Activated T-cell treated with anti-CD3 and anti-CD28 coated beads, Interleukin-2, amount 50 U/mL, for 48 hours (primary cell): Measurements from ENCODE around the gene DYRK1B.
"Not testable (repeated sequence)": the region's sequence is repeated elsewhere in the genome, so short reads cannot be mapped to it uniquely, and the experiment has no call there.

Source experiments
- DNase-seq, 2 experiments: peaks; one replicate each; pipeline ENCODE4 v3.0.0-alpha.2; 2020

DYRK1B gene

GRCh38 chr19:39833464-39834286 lies at the start of gene DYRK1B:
TSS of gene DYRK1B (minus strand) at chr19:39834162. CDS start at chr19:39831867, 2,295 bp downstream.
- DNase-seq: peak; percentile 96

GRCh38 chr19:39882645-39883044 lies 48.7 kb upstream of the DYRK1B start:
- DNase-seq: not testable (repeated sequence)

- peak; percentile 71 to 72 for DNase-seq
Observed at GRCh38 chr19:39881495-39882110, 47.6 kb upstream of the DYRK1B start.

GRCh38 chr19:39880241-39880640 lies 46.3 kb upstream of the DYRK1B start:
- not testable (repeated sequence) for DNase-seq

GRCh38 chr19:39879796-39880195 lies 45.8 kb upstream of the DYRK1B start:
- not testable (repeated sequence) for DNase-seq

GRCh38 chr19:39878866-39879265 lies 44.9 kb upstream of the DYRK1B start:
- not testable (repeated sequence) for DNase-seq

- no peak for DNase-seq
Observed at GRCh38 chr19:39878398-39878797, 44.4 kb upstream of the DYRK1B start.

GRCh38 chr19:39877982-39878381 lies 44.0 kb upstream of the DYRK1B start:
- not testable (repeated sequence) for DNase-seq

- peak in 1 of 2 experiments; percentile 42 for DNase-seq
Observed at GRCh38 chr19:39877488-39877887, 43.5 kb upstream of the DYRK1B start.

GRCh38 chr19:39876486-39876885 lies 42.5 kb upstream of the DYRK1B start:
- not testable (repeated sequence) for DNase-seq

GRCh38 chr19:39875401-39875864 lies 41.5 kb upstream of the DYRK1B start:
- DNase-seq: not testable (repeated sequence)

- DNase-seq: no peak
Observed at GRCh38 chr19:39874404-39874803, 40.4 kb upstream of the DYRK1B start.

- DNase-seq: no peak
Observed at GRCh38 chr19:39873385-39873784, 39.4 kb upstream of the DYRK1B start.

GRCh38 chr19:39871886-39872866 lies 38.2 kb upstream of the DYRK1B start:
- no peak for DNase-seq

- no peak for DNase-seq
Observed at GRCh38 chr19:39871362-39871761, 37.4 kb upstream of the DYRK1B start.

- no peak for DNase-seq
Observed at GRCh38 chr19:39870171-39870971, 36.4 kb upstream of the DYRK1B start.

GRCh38 chr19:39867952-39868351 lies 34.0 kb upstream of the DYRK1B start:
- DNase-seq: no peak

GRCh38 chr19:39867133-39867532 lies 33.2 kb upstream of the DYRK1B start:
- no peak for DNase-seq

- DNase-seq: no peak
Observed at GRCh38 chr19:39865953-39866352, 32.0 kb upstream of the DYRK1B start.

GRCh38 chr19:39865186-39865585 lies 31.2 kb upstream of the DYRK1B start:
- DNase-seq: no peak

GRCh38 chr19:39864118-39864517 lies 30.2 kb upstream of the DYRK1B start:
- DNase-seq: no peak

- DNase-seq: no peak
Observed at GRCh38 chr19:39858541-39858940, 24.6 kb upstream of the DYRK1B start.
